HEK293 (cell line): ENCODE data around the gene CCDC69.

Experiments
- CTCF ChIA-PET: fragments of 350-600 bp; formaldehyde crosslinking; extraction: SDS; loops from one replicate; lab custom pipeline; 2021; ENCODE audit warnings: antibody characterized with exemption; lab: Yijun Ruan, JAX
- POLR2A ChIA-PET: fragments of 300-600 bp; formaldehyde crosslinking; extraction: SDS; loops from one replicate; lab custom pipeline; 2020; ENCODE audit warnings: antibody characterized with exemption, inconsistent platforms; lab: Yijun Ruan, JAX
- H3K27ac ChIP-seq: fragments of 200-500 bp; sonication (Bioruptor generic); 2 replicates; pipeline ENCODE4 v1.5.1; 2014; ENCODE audit warnings: low read depth, low read length, control low read depth, inconsistent platforms; ENCODE audit errors: extremely low read depth
- H3K36me3 ChIP-seq, 2 experiments: fragments of 200-500 bp in 1 of 2; sonication (Bioruptor generic) in 1 of 2; 1 replicate in 1 of 2; 2 replicates in 1 of 2; pipeline ENCODE4 v1.5.1; 2014 to 2017; ENCODE audit warnings: inconsistent platforms in 2 of 2, low read length in 2 of 2; ENCODE audit not compliant: control insufficient read depth in 2 of 2, insufficient read depth in 1 of 2
- H3K4me1 ChIP-seq: fragments of 200-500 bp; sonication (Bioruptor generic); 2 replicates; pipeline ENCODE4 v1.5.1; 2014; ENCODE audit warnings: mild to moderate bottlenecking, low read length, inconsistent platforms; ENCODE audit not compliant: control insufficient read depth, insufficient read depth
- H3K4me3 ChIP-seq: 2 replicates; pipeline ENCODE4 v1.5.1; 2011; ENCODE audit warnings: low read depth, mild to moderate bottlenecking, control low read depth, low read length, moderate library complexity
- H3K9me3 ChIP-seq: fragments of 200-500 bp; sonication (Bioruptor generic); 2 replicates; pipeline ENCODE4 v1.5.1; 2014; ENCODE audit warnings: low read depth, low read length, inconsistent platforms; ENCODE audit not compliant: control insufficient read depth, insufficient read depth
- BCL11A ChIP-seq: fragments of 450-650 bp; formaldehyde crosslinking; IDR thresholded peaks from 2 replicates; pipeline ENCODE4 v1.5.1; 2016; ENCODE audit warnings: low read depth, missing biosample characterization, missing genetic modification characterization
- BCL11B ChIP-seq: fragments of 450-650 bp; formaldehyde crosslinking; IDR thresholded peaks from 2 replicates; pipeline ENCODE4 v1.5.1; 2016; ENCODE audit warnings: low read depth, missing biosample characterization, missing genetic modification characterization
- BCL6B ChIP-seq: fragments of 450-650 bp; formaldehyde crosslinking; IDR thresholded peaks from 2 replicates; pipeline ENCODE4 v1.5.1; 2017; ENCODE audit warnings: missing biosample characterization, missing genetic modification characterization
- GFI1B ChIP-seq: fragments of 450-650 bp; formaldehyde crosslinking; IDR thresholded peaks from 2 replicates; pipeline ENCODE4 v1.5.1; 2016; ENCODE audit warnings: missing biosample characterization, missing genetic modification characterization
- IKZF3 ChIP-seq: fragments of 450-650 bp; IDR thresholded peaks from 2 replicates; pipeline ENCODE4 v1.5.0; 2018; ENCODE audit warnings: missing biosample characterization, mild to moderate bottlenecking, missing genetic modification characterization, moderate library complexity
- KLF16 ChIP-seq: fragments of 450-650 bp; formaldehyde crosslinking; IDR thresholded peaks from 2 replicates; pipeline ENCODE4 v1.5.1; 2017; ENCODE audit warnings: missing biosample characterization, missing genetic modification characterization
- SCRT2 ChIP-seq: fragments of 450-650 bp; formaldehyde crosslinking; IDR thresholded peaks from 2 replicates; pipeline ENCODE4 v1.5.1; 2016; ENCODE audit warnings: missing biosample characterization, missing genetic modification characterization
- WT1 ChIP-seq: fragments of 450-650 bp; formaldehyde crosslinking; IDR thresholded peaks from 2 replicates; pipeline ENCODE4 v1.5.1; 2016; ENCODE audit warnings: missing biosample characterization, missing genetic modification characterization
- ZBTB48 ChIP-seq: fragments of 450-650 bp; formaldehyde crosslinking; IDR thresholded peaks from 2 replicates; pipeline ENCODE4 v1.5.1; 2016; ENCODE audit warnings: missing biosample characterization, missing genetic modification characterization
- ZNF10 ChIP-seq: fragments of 450-650 bp; formaldehyde crosslinking; IDR thresholded peaks from 2 replicates; pipeline ENCODE4 v1.5.1; 2017; ENCODE audit warnings: missing biosample characterization, missing genetic modification characterization
- ZNF155 ChIP-seq: fragments of 450-650 bp; formaldehyde crosslinking; IDR thresholded peaks from 2 replicates; pipeline ENCODE4 v1.5.1; 2016; ENCODE audit warnings: missing biosample characterization, missing genetic modification characterization
- ZNF2 ChIP-seq: fragments of 450-650 bp; formaldehyde crosslinking; IDR thresholded peaks from 2 replicates; pipeline ENCODE4 v1.5.1; 2016; ENCODE audit warnings: missing biosample characterization, missing genetic modification characterization
- ZNF248 ChIP-seq: fragments of 450-650 bp; formaldehyde crosslinking; IDR thresholded peaks from 2 replicates; pipeline ENCODE4 v1.5.1; 2017; ENCODE audit warnings: missing biosample characterization, missing genetic modification characterization
- ZNF404 ChIP-seq: fragments of 450-650 bp; formaldehyde crosslinking; IDR thresholded peaks from 2 replicates; pipeline ENCODE4 v1.5.1; 2017; ENCODE audit warnings: missing biosample characterization, missing genetic modification characterization
- ZNF473 ChIP-seq: fragments of 450-650 bp; formaldehyde crosslinking; IDR thresholded peaks from 2 replicates; pipeline ENCODE4 v1.5.1; 2017; ENCODE audit warnings: missing biosample characterization, missing genetic modification characterization
- ZNF513 ChIP-seq: fragments of 450-650 bp; IDR thresholded peaks from 2 replicates; pipeline ENCODE4 v1.5.1; 2018; ENCODE audit warnings: missing biosample characterization, missing genetic modification characterization
- ZNF529 ChIP-seq: fragments of 450-650 bp; formaldehyde crosslinking; IDR thresholded peaks from 2 replicates; pipeline ENCODE4 v1.5.1; 2017; ENCODE audit warnings: missing genetic modification characterization, missing biosample characterization; ENCODE audit not compliant: insufficient replicate concordance
- ZNF560 ChIP-seq: fragments of 450-650 bp; formaldehyde crosslinking; IDR thresholded peaks from 2 replicates; pipeline ENCODE4 v1.5.1; 2017; ENCODE audit warnings: missing biosample characterization, missing genetic modification characterization, borderline replicate concordance
- ZNF629 ChIP-seq: fragments of 450-650 bp; formaldehyde crosslinking; IDR thresholded peaks from 2 replicates; pipeline ENCODE4 v1.5.1; 2017; ENCODE audit warnings: missing biosample characterization, missing genetic modification characterization
- ZNF654 ChIP-seq: fragments of 450-650 bp; formaldehyde crosslinking; IDR thresholded peaks from 2 replicates; pipeline ENCODE4 v1.5.1; 2016; ENCODE audit warnings: low read depth, missing biosample characterization, missing genetic modification characterization
- ZNF658 ChIP-seq: fragments of 450-650 bp; formaldehyde crosslinking; IDR thresholded peaks from 2 replicates; pipeline ENCODE4; 2016; ENCODE audit warnings: missing biosample characterization, missing genetic modification characterization
- ZNF670 ChIP-seq: fragments of 450-650 bp; formaldehyde crosslinking; IDR thresholded peaks from 2 replicates; pipeline ENCODE4 v1.5.1; 2016; ENCODE audit warnings: missing biosample characterization, missing genetic modification characterization, low read depth
- TF ChIP-seq, protein P1 (sequence below): fragments of 450-650 bp; formaldehyde crosslinking; IDR thresholded peaks from 2 replicates; pipeline ENCODE4 v1.5.1; 2016; ENCODE audit warnings: missing biosample characterization, missing genetic modification characterization

CCDC69 gene

GRCh38 chr5:151254556-151254955 is 30.7 kb upstream of the CCDC69 start:
- peaks cover 3% of the 10 kb centered on the region; the same call in 1 of the 2 replicates for H3K4me1 ChIP-seq
- TF ChIP-seq ZNF560 (no peak), IKZF3 (no peak), ZNF10 (tag by site-specific recombination) (no peak), ZNF658 (no peak), BCL11B (tag by site-specific recombination) (no peak), BCL11A (no peak), ZNF473 (tag by site-specific recombination) (no peak), ZBTB48 (tag by site-specific recombination) (no peak), ZNF629 (tag by site-specific recombination) (no peak), ZNF248 (tag by site-specific recombination) (no peak)
- ChIA-PET POLR2A (no interaction called here), CTCF (no interaction called here)
- H3K9me3 ChIP-seq = no peaks in the 10 kb centered on the region
- no peak overlapping the region for H3K4me3 ChIP-seq
- no peaks in the 10 kb centered on the region for H3K36me3 ChIP-seq
- no peak overlapping the region for H3K27ac ChIP-seq

- no peaks in the 10 kb centered on the region for H3K36me3 ChIP-seq
- H3K4me3 ChIP-seq = peak overlapping the region; percentile 52
- TF ChIP-seq, protein P1, sequence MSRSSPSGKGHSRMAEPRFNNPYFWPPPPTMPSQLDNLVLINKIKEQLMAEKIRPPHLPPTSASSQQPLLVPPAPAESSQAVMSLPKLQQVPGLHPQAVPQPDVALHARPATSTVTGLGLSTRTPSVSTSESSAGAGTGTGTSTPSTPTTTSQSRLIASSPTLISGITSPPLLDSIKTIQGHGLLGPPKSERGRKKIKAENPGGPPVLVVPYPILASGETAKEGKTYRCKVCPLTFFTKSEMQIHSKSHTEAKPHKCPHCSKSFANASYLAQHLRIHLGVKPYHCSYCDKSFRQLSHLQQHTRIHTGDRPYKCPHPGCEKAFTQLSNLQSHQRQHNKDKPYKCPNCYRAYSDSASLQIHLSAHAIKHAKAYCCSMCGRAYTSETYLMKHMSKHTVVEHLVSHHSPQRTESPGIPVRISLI (tag by site-specific recombination) = no peak
- no peak for TF ChIP-seq WT1 (tag by site-specific recombination)
- no peak for TF ChIP-seq GFI1B (tag by site-specific recombination)
- no peak for TF ChIP-seq ZNF670
- TF ChIP-seq BCL6B (tag by site-specific recombination) = no peak
- no peak for TF ChIP-seq ZNF654
- TF ChIP-seq ZNF529 (tag by site-specific recombination) = no peak
- TF ChIP-seq ZNF2 (tag by site-specific recombination) = no peak
- no peak for TF ChIP-seq ZNF404
- TF ChIP-seq SCRT2 (tag by site-specific recombination) = no peak
- no peak for TF ChIP-seq ZNF155
- no peak for TF ChIP-seq ZNF513 (tag by site-specific recombination)
- TF ChIP-seq KLF16 (tag by site-specific recombination) = no peak
- H3K4me1 ChIP-seq = peaks cover 3% of the 10 kb centered on the region; the same call in 1 of the 2 replicates
- ChIA-PET POLR2A (interaction anchor here (1.0 to 2.7 kb wide), 4 partner anchors 16 to 445 kb away, joined by 3 to 28 read pairs (median 4); partner anchors contain the start of gene CCDC69), CTCF (interaction anchor here (0.6 to 1.2 kb wide), 2 partner anchors 13 to 29 kb away, joined by 3 to 4 read pairs; partner anchors contain the start of gene CCDC69)
- no peaks in the 10 kb centered on the region for H3K9me3 ChIP-seq
- H3K27ac ChIP-seq = no peak overlapping the region; the same call in 1 of the 2 replicates
These were observed 29.7 kb upstream of the CCDC69 start for GRCh38 chr5:151253605-151253950.
